ENCODE results near the gene LRRC8D. TPM values are rescaled to one million over a fixed set of nuclear protein-coding genes. Genes with fewer than 3 reads are reported as not detected.

LRRC8D gene
- total RNA-seq, 2 donors from 2014 or later, result 8.5 to 49.6 TPM

DNA sequence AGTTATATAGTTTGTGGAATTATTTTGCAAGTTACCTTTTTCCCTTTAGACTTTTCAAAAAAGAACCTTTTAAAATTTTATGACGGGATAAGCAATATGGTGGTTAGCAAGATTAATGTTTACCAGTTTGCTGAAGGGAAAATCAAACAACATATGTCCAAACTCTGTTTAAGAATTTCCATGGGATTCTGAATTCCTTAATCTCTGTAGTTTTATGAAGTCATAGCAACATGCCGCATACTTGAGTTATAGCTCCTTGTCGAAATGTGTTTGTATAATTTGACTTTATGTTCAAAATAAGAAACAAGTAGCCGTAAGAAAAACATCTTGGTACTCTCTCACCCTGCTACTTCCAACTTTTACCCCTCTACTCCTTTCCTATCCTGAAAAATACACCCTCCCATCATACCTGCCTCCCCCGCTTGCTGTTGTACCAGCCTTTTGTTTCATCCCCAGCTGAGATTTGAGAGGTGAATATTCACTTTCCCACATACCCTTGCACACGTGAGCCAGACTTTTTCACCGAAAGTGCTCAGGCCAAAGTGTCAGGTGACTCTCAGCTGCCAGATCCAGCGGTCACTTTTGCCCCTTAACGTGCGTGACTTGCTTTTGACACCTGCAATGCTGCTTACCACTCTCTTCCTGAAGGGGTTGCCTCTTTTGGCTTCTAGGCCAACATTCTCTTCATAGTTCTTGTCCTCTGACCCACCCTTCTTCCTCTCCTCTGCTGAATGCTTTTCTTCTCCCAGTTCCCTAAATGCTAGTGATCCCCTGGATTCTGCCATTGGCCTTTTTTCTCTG is 90.6 kb downstream of the LRRC8D start:
- DNase-seq (ENCODE audit: low spot score), result no peak
- Histone ChIP-seq H3K4me3 (no peak overlapping the region), H3K27ac (no peak overlapping the region), H3K9me3 (no peaks in the 10 kb centered on the region), H3K36me3 (no peaks in the 10 kb centered on the region), H3K27me3 (replicated peaks; ENCODE audit: insufficient read depth) (no peaks in the 10 kb centered on the region), H3K4me1 (replicated peaks) (no peaks in the 10 kb centered on the region)
- TF ChIP-seq POLR2A (IDR thresholded peaks at IDR 0.05) (no peak), CTCF (IDR thresholded peaks at IDR 0.05) (no peak), POLR2AphosphoS5 (IDR thresholded peaks at IDR 0.05) (no peak)
- WGBS, result 86% methylated on average over 10 of the region's 10 CpGs
- intact Hi-C loops (cut with DNase I), result no loop called here

GRCh38 chr1:89912073-89912472 is 91.2 kb downstream of the LRRC8D start:
- H3K27ac ChIP-seq, result no peak overlapping the region
- H3K36me3 ChIP-seq, result no peaks in the 10 kb centered on the region
- no peaks in the 10 kb centered on the region for H3K9me3 ChIP-seq
- H3K27me3 ChIP-seq (replicated peaks; ENCODE audit: insufficient read depth), result no peaks in the 10 kb centered on the region
- DNase-seq (ENCODE audit: low spot score), result no peak
- no peak overlapping the region for H3K4me3 ChIP-seq
- no peaks in the 10 kb centered on the region for H3K4me1 ChIP-seq (replicated peaks)
- TF ChIP-seq POLR2AphosphoS5 (IDR thresholded peaks at IDR 0.05), result no peak
- no peak for TF ChIP-seq POLR2A (IDR thresholded peaks at IDR 0.05)
- TF ChIP-seq CTCF (IDR thresholded peaks at IDR 0.05), result no peak
- intact Hi-C loops (cut with DNase I), result no loop called here
- 83% methylated on average over 1 of the region's 1 CpG for WGBS

- no peak for DNase-seq (ENCODE audit: low spot score)
- Histone ChIP-seq H3K4me3 (no peak overlapping the region), H3K27me3 (replicated peaks; ENCODE audit: insufficient read depth) (no peaks in the 10 kb centered on the region), H3K27ac (no peak overlapping the region), H3K4me1 (replicated peaks) (no peaks in the 10 kb centered on the region), H3K36me3 (no peaks in the 10 kb centered on the region), H3K9me3 (no peaks in the 10 kb centered on the region)
- no peak for TF ChIP-seq POLR2AphosphoS5 (IDR thresholded peaks at IDR 0.05)
- no peak for TF ChIP-seq POLR2A (IDR thresholded peaks at IDR 0.05)
- no peak for TF ChIP-seq CTCF (IDR thresholded peaks at IDR 0.05)
- WGBS, result 91% methylated on average over 4 of the region's 4 CpGs
- intact Hi-C loops (cut with DNase I), result no loop called here
Measured at GRCh38 chr1:89913353-89914095, 92.7 kb downstream of the LRRC8D start.

- Histone ChIP-seq H3K4me1 (replicated peaks) (no peaks in the 10 kb centered on the region), H3K27me3 (replicated peaks; ENCODE audit: insufficient read depth) (no peaks in the 10 kb centered on the region), H3K9me3 (no peaks in the 10 kb centered on the region), H3K36me3 (no peaks in the 10 kb centered on the region), H3K27ac (no peak overlapping the region), H3K4me3 (no peak overlapping the region)
- WGBS, result 88% methylated on average over 1 of the region's 1 CpG
- no peak for DNase-seq (ENCODE audit: low spot score)
- intact Hi-C loops (cut with DNase I), result no loop called here
- TF ChIP-seq POLR2A (IDR thresholded peaks at IDR 0.05) (no peak), CTCF (IDR thresholded peaks at IDR 0.05) (no peak), POLR2AphosphoS5 (IDR thresholded peaks at IDR 0.05) (no peak)
Measured at GRCh38 chr1:89917353-89917752, 96.5 kb downstream of the LRRC8D start.
